BLaER1 treated with 17β-estradiol and CSF1 and Interleukin-3, amounts not matched to agents 10 nM and 100 nM (cell line): Measurements from ENCODE around the gene ADGRF4.
"Not testable (repeated sequence)": the region's sequence is repeated elsewhere in the genome, so short reads cannot be mapped to it uniquely, and the experiment has no call there.

ENCODE experiments used
- H3K27ac ChIP-seq, 11 experiments: shearing (Covaris generic); formaldehyde crosslinking; 2 replicates each; pipeline ENCODE4 v1.8.1; 2022
- H3K27me3 ChIP-seq, 11 experiments: shearing (Covaris generic); formaldehyde crosslinking; 2 replicates each; pipeline ENCODE4 v1.8.1; 2022
- H3K36me3 ChIP-seq, 11 experiments: shearing (Covaris generic); formaldehyde crosslinking; 2 replicates each; pipeline ENCODE4 v1.8.1; 2022
- H3K4me1 ChIP-seq, 10 experiments: shearing (Covaris generic); formaldehyde crosslinking; 2 replicates each; pipeline ENCODE4 v1.8.1; 2022
- H3K4me2 ChIP-seq, 11 experiments: shearing (Covaris generic); formaldehyde crosslinking; 2 replicates each; pipeline ENCODE4 v1.8.1; 2022
- H3K4me3 ChIP-seq, 10 experiments: shearing (Covaris generic); formaldehyde crosslinking; 2 replicates each; pipeline ENCODE4 v1.8.1; 2022
- H3K9ac ChIP-seq, 11 experiments: shearing (Covaris generic); formaldehyde crosslinking; 2 replicates each; pipeline ENCODE4 v1.8.1; 2022
- H3K9me3 ChIP-seq, 11 experiments: shearing (Covaris generic); formaldehyde crosslinking; replicated peaks in 1 of 11; 2 replicates each; pipeline ENCODE4 v1.8.1; 2022
- H4K20me1 ChIP-seq, 11 experiments: shearing (Covaris generic); formaldehyde crosslinking; 2 replicates each; pipeline ENCODE4 v1.8.1; 2022
- Cebpa-rat ChIP-seq, 11 experiments: shearing (Covaris generic); IDR thresholded peaks; 2 replicates each; pipeline ENCODE4 v1.8.1; 2022

ADGRF4 gene

GRCh38 chr6:47741807-47742206 lies 43.4 kb downstream of the ADGRF4 start:
- Histone ChIP-seq H3K36me3 (no peaks in the 10 kb centered on the region), H3K9ac (no peak overlapping the region), H3K27me3 (no peaks in the 10 kb centered on the region), H3K4me1 (no peaks in the 10 kb centered on the region), H3K4me3 (no peak overlapping the region), H3K27ac (no peak overlapping the region), H3K4me2 (no peak overlapping the region), H3K9me3 (no peaks in the 10 kb centered on the region; a peak in 1 of 22 replicates), H4K20me1 (no peaks in the 10 kb centered on the region)
- no peak for TF ChIP-seq Cebpa-rat (IDR thresholded peaks at IDR 0.05)

- Histone ChIP-seq H3K27me3 (no peaks in the 10 kb centered on the region), H3K9ac (no peak overlapping the region), H3K4me2 (no peak overlapping the region), H3K9me3 (no peaks in the 10 kb centered on the region; a peak in 1 of 22 replicates), H3K27ac (no peak overlapping the region), H3K4me1 (no peaks in the 10 kb centered on the region), H3K36me3 (no peaks in the 10 kb centered on the region), H4K20me1 (no peaks in the 10 kb centered on the region), H3K4me3 (no peak overlapping the region)
- TF ChIP-seq Cebpa-rat (IDR thresholded peaks at IDR 0.05): no peak
These were observed 45.4 kb downstream of the ADGRF4 start for GRCh38 chr6:47743744-47744143.

DNA sequence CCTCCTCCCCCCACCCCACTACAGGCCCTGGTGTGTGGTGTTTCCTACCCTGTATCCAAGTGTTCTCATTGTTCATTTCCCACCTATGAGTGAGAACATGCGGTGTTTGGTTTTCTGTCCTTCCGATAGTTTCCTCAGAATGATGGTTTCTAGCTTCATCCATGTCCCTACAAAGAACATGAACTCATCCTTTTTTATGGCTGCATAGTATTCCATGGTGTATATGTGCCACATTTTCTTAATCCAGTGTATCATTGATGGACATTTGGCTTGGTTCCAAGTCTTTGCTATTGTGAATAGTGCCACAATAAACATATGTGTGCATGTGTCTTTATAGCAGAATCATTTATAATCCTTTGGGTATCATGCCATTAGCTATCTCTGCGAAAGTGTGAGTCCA lies 46.9 kb downstream of the ADGRF4 start:
- H3K4me1 ChIP-seq, H4K20me1 ChIP-seq, H3K27me3 ChIP-seq, H3K27ac ChIP-seq, H3K36me3 ChIP-seq, H3K9ac ChIP-seq, H3K4me2 ChIP-seq, H3K4me3 ChIP-seq, H3K9me3 ChIP-seq: not testable (repeated sequence)

GRCh38 chr6:47749757-47750156 lies 51.4 kb downstream of the ADGRF4 start:
- no peaks in the 10 kb centered on the region for H3K27me3 ChIP-seq
- no peak overlapping the region for H3K9ac ChIP-seq
- TF ChIP-seq Cebpa-rat (IDR thresholded peaks at IDR 0.05): no peak
- peaks cover 0 to 18% (median 5%) of the 10 kb centered on the region in 11 experiments; a peak in 7 of 22 replicates for H3K9me3 ChIP-seq
- H3K36me3 ChIP-seq: no peaks in the 10 kb centered on the region
- H3K4me2 ChIP-seq: no peak overlapping the region
- H3K4me1 ChIP-seq: no peaks in the 10 kb centered on the region
- no peak overlapping the region for H3K4me3 ChIP-seq
- no peaks in the 10 kb centered on the region; a peak in 1 of 22 replicates for H4K20me1 ChIP-seq
- H3K27ac ChIP-seq: no peak overlapping the region

- H3K4me2 ChIP-seq: no peak overlapping the region
- no peak overlapping the region for H3K4me3 ChIP-seq
- no peaks in the 10 kb centered on the region for H3K4me1 ChIP-seq
- no peaks in the 10 kb centered on the region for H3K36me3 ChIP-seq
- no peak overlapping the region for H3K9ac ChIP-seq
- TF ChIP-seq Cebpa-rat (IDR thresholded peaks at IDR 0.05): no peak
- no peaks in the 10 kb centered on the region for H3K27me3 ChIP-seq
- no peaks in the 10 kb centered on the region; a peak in 1 of 22 replicates for H4K20me1 ChIP-seq
- H3K27ac ChIP-seq: no peak overlapping the region
- H3K9me3 ChIP-seq: peaks cover 0 to 18% (median 5%) of the 10 kb centered on the region in 11 experiments; a peak in 8 of 22 replicates
These were observed 54.4 kb downstream of the ADGRF4 start for GRCh38 chr6:47752801-47753200.

GRCh38 chr6:47759364-47759763 lies 61.0 kb downstream of the ADGRF4 start:
- Histone ChIP-seq H3K9me3 (peaks cover 0 to 5% (median 0%) of the 10 kb centered on the region in 11 experiments; a peak in 3 of 22 replicates), H3K4me1 (no peaks in the 10 kb centered on the region), H3K36me3 (no peaks in the 10 kb centered on the region), H3K9ac (no peak overlapping the region), H3K4me2 (no peak overlapping the region), H4K20me1 (no peaks in the 10 kb centered on the region), H3K27ac (no peak overlapping the region), H3K4me3 (no peak overlapping the region), H3K27me3 (no peaks in the 10 kb centered on the region)
- no peak for TF ChIP-seq Cebpa-rat (IDR thresholded peaks at IDR 0.05)

DNA sequence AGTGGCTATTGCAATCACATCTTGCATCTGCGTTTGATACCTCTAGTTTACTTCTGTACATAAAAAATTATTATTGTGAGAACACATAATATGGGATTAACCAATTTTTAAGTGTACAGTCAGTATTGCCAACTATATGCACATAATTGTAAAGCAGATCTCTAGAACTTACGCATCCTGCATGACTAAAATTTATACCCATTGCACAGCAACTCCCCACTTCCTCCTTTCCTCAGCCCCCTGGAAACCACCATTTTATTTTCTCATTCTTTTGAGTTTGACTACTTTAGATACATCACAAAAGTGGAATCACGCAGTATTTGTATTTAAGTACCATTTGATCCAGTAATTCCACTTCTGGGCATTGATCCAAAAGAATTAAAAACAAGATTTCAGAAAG lies 64.1 kb downstream of the ADGRF4 start:
- no peak overlapping the region for H3K4me3 ChIP-seq
- no peak overlapping the region for H3K27ac ChIP-seq
- H3K9me3 ChIP-seq: peaks cover 0 to 7% (median 0%) of the 10 kb centered on the region in 11 experiments; a peak in 4 of 22 replicates
- no peak for TF ChIP-seq Cebpa-rat (IDR thresholded peaks at IDR 0.05)
- no peaks in the 10 kb centered on the region for H4K20me1 ChIP-seq
- no peaks in the 10 kb centered on the region for H3K36me3 ChIP-seq
- H3K9ac ChIP-seq: no peak overlapping the region
- no peaks in the 10 kb centered on the region for H3K27me3 ChIP-seq
- no peaks in the 10 kb centered on the region for H3K4me1 ChIP-seq
- H3K4me2 ChIP-seq: no peak overlapping the region

DNA sequence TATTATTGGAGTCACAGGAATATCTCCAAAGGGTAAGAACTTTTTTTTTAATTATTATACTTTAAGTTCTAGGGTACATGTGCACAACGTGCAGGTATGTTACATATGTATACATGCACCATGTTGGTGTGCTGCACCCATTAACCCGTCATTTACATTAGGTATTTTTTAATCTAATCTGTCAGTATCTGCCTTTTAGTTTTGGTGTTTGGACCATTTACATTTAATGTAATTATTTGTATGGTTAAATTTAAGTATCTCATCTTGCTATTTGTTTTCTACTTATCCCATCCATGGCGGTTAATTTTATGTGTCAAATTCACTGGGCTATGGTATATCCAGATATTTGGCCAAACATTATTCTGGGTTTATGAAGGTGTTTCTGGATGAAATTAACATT lies 68.1 kb downstream of the ADGRF4 start:
- Histone ChIP-seq H3K9ac (no peak overlapping the region), H3K9me3 (peaks cover 0 to 7% (median 0%) of the 10 kb centered on the region in 11 experiments; a peak in 4 of 22 replicates), H4K20me1 (no peaks in the 10 kb centered on the region), H3K27me3 (no peaks in the 10 kb centered on the region), H3K4me1 (no peaks in the 10 kb centered on the region), H3K4me3 (no peak overlapping the region), H3K4me2 (no peak overlapping the region), H3K36me3 (no peaks in the 10 kb centered on the region), H3K27ac (no peak overlapping the region)
- TF ChIP-seq Cebpa-rat (IDR thresholded peaks at IDR 0.05): no peak

- Histone ChIP-seq H4K20me1 (no peaks in the 10 kb centered on the region), H3K9me3 (peaks cover 0 to 7% (median 0%) of the 10 kb centered on the region in 11 experiments; a peak in 4 of 22 replicates), H3K9ac (no peak overlapping the region), H3K36me3 (no peaks in the 10 kb centered on the region), H3K27me3 (no peaks in the 10 kb centered on the region), H3K4me3 (no peak overlapping the region), H3K4me2 (no peak overlapping the region), H3K4me1 (no peaks in the 10 kb centered on the region), H3K27ac (no peak overlapping the region)
- no peak for TF ChIP-seq Cebpa-rat (IDR thresholded peaks at IDR 0.05)
These were observed 68.7 kb downstream of the ADGRF4 start for GRCh38 chr6:47767102-47767501.

- H3K4me3 ChIP-seq: no peak overlapping the region
- no peak overlapping the region for H3K9ac ChIP-seq
- H4K20me1 ChIP-seq: no peaks in the 10 kb centered on the region
- TF ChIP-seq Cebpa-rat (IDR thresholded peaks at IDR 0.05): no peak
- no peaks in the 10 kb centered on the region for H3K36me3 ChIP-seq
- no peaks in the 10 kb centered on the region for H3K4me1 ChIP-seq
- H3K9me3 ChIP-seq: peaks cover 0 to 7% (median 0%) of the 10 kb centered on the region in 11 experiments; a peak in 4 of 22 replicates
- no peaks in the 10 kb centered on the region for H3K27me3 ChIP-seq
- H3K27ac ChIP-seq: no peak overlapping the region
- H3K4me2 ChIP-seq: no peak overlapping the region
These were observed 71.6 kb downstream of the ADGRF4 start for GRCh38 chr6:47769982-47770381.
